GM19025 (cell line): Measurements from ENCODE around the gene DPP6.
A peak's percentile ranks its signal among the peaks of the same experiment; 100 is the strongest.
"Not testable (repeated sequence)": the region's sequence is repeated elsewhere in the genome, so short reads cannot be mapped to it uniquely, and the experiment has no call there.

ENCODE experiments used
- ATAC-seq: cut with Tn5 transposase; IDR thresholded peaks from one replicate; pipeline ENCODE4 v1.9.1; 2021; ENCODE audit warnings: mild to moderate bottlenecking, low read depth, moderate library complexity; ENCODE audit not compliant: unreplicated experiment

The DPP6 gene

DNA sequence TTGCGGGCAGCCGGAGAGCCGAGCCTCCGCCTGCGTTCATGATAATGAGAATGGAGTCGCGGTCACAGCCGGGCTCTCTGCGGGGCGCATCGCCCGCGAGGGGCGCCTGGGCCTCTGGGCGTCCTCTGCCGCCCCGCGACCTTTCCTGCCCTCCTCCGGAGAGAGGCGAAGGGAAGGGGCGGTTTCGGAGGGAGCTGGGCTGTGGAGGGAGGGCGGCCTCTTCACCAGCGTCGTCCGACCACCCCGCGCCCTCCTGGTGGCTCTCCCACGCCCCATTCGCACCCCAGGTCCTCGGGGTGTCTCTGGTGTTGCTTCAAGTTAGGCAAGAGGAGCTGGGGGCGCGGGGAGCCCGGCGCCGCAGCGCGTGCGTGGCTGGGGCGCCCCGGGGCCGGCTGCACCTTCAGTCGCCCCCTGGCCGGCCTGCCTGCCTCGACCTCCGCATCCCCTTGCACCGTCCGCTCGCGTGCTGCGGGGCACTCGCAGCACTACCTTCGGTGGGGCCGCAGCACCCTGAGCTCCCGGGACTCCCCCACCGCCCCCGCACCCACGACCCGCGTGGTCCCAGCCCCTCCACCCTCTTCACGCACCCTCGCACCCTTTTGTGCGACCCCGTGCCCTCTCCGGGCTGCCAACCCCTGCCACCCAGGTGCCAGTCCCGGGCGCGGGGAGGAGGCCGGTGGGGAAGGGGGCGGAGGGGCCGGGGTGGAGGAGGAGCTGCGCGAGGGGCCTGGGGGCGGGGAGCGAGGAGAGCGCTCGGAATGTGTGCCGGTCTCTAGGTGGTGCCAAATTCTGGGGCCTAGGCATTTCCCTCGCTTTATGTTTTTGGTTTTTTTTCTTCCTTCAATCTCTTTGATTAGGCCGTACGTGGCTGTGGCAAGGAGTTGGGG is at the start of gene DPP6:
Gene DPP6, plus strand, starts transcription at position 756 of the 887 bp plus-strand sequence.
- not testable (repeated sequence) for ATAC-seq

DNA sequence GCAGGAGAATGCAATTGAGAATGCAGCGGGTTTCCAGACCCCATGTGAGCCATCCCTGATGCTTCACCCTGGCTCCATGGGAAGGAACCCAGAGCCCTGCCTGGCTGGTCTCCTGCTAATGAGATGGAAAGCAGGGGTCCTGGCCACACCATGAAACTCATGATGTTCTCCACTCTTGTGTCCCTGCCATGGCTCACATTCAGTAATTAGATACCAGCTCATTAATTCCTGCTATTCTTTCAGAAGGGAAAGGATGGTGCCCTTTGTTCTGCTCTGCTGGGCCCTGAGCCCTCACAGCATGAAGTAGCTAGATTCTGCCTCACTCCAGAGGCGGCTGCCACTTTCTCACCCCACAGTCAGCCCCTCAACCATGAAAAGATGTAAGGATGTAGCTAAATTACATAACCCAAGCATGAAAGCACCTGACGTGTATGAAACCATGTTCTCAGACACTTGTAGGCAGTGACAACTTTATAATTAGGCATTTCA is 42.7 kb upstream of the DPP6 start:
- ATAC-seq = not testable (repeated sequence)

DNA sequence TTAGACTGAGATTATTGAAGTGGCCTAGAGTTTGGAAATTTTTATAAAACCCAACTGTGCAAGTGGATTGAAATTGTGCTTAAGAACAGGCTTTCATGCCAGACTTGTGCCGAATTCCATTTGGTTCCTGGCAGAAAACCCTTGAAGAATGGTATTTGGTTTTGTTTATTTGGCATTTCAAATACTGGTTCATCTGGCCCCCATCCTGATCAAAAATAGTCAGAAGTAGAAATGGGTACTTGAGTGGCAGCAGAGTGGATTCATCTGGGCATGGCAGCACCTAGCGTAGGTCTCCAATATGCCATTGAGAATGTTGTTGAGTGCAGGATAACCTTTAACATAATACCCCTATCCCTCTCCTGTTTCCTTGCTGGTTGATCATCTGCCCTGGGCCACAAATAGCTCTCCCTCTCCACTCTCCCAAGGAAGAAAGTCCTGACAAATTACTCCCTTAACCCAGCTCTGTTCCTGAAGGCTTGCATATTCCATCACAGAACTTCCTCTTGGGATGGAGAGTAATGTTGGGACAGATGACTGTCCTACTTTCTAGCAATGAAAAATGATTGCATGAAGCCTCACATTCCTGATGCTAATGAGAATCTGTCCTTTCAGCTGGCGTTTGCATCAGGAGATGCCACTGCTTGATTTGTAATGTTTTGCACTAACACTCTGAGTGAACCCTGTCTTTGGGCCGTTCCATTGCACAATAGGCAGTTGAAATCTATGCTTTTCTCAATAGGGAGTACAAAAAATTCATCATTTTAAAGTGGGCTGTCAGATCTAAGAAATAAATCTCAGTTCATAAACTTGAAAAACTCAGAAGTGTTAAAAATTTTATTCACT is 41.3 kb upstream of the DPP6 start:
- not testable (repeated sequence) for ATAC-seq

- ATAC-seq = not testable (repeated sequence)
Measured at GRCh38 chr7:154012800-154013199, 39.4 kb upstream of the DPP6 start.

DNA sequence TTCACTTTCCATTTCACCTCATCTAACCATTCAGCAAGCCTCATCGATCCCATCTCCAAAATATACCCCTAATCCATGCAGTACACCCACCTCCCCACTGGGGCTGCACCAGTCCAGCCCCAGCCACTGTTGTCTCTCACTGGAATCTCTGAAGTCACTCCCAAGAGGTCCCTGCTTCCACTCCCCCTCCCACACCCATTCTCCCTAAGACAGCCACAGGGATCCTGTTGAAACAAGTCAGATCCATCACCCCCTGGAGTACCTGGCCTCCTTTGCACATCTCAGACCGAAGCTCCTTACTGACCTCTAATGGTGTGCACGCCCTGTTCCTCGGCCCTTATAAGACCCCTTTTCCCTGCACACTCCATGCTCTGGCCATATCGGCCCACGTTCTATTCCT is 36.6 kb upstream of the DPP6 start:
- ATAC-seq = not testable (repeated sequence)

- ATAC-seq = not testable (repeated sequence)
Measured at GRCh38 chr7:154018354-154018753, 33.8 kb upstream of the DPP6 start.

GRCh38 chr7:154027805-154028204 is 24.4 kb upstream of the DPP6 start:
- not testable (repeated sequence) for ATAC-seq

- ATAC-seq = not testable (repeated sequence)
Measured at GRCh38 chr7:154030476-154031080, 21.6 kb upstream of the DPP6 start.

DNA sequence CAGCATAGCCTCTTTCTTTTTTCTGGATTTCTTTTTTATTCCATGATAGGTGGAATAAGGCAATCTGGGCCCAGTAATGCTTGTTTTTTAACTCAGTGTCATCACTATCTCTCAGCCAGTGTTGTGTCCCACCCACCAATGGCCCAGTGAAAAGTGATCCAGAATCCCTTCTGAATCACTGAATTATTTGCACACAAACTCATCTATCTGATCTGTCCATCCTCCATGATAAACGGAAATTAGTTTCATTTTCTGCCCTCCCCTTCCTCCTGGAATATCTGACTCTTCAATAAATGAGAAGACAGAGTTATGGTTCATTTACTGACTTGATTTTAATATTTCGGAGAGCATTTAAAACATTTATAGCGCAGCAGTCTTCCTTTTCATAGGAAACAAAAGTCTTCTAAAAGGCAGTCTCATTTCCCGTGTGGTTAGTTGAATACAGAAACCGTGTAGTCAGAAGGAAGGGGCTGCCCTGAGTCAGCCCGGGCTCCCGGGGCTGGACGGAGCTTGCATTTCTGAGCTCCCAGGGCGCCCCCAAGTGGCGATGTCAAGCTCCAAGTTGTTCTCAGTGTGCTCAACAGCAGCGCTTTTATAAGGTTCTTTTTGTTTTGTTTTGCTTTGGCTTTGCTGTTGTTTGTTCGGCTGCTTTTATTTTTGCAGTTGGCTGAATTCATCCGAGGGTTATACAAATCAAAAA is 12.6 kb upstream of the DPP6 start:
- peak; percentile 93 for ATAC-seq

- ATAC-seq = not testable (repeated sequence)
Measured at GRCh38 chr7:154050394-154050793, 1.8 kb upstream of the DPP6 start.

DNA sequence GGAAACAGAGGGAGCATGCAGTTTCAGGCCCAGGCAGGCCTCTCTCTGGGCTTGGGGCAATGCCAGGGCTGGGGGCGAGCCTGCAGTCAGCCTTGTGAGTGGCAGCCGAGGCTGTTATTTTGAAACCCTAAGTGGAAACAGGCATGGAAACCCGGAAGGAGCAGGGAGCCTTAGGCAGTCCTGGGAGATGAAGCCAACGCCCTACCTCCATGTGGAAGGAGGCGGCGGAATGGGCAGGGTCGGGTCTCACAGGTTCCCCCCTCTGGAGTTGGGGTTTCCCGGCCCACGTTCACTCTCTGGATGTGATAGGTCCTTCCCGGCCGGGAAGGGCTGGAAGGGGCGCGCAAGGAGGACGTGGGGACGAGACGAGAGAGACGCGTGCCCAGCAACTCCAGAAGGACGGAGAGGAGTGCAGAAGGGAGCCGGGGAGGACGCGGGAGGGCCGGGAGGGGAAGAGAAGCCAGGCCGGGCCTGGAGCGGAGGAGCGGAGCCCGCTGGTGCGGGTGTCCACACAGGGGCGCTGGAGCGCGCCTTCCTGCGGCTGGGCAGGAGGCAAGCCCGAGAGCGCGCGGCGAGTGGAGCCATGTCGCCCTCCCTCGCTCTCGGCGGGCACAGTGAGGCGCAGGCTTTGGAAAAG is 1.1 kb upstream of the DPP6 start:
- not testable (repeated sequence) for ATAC-seq

DNA sequence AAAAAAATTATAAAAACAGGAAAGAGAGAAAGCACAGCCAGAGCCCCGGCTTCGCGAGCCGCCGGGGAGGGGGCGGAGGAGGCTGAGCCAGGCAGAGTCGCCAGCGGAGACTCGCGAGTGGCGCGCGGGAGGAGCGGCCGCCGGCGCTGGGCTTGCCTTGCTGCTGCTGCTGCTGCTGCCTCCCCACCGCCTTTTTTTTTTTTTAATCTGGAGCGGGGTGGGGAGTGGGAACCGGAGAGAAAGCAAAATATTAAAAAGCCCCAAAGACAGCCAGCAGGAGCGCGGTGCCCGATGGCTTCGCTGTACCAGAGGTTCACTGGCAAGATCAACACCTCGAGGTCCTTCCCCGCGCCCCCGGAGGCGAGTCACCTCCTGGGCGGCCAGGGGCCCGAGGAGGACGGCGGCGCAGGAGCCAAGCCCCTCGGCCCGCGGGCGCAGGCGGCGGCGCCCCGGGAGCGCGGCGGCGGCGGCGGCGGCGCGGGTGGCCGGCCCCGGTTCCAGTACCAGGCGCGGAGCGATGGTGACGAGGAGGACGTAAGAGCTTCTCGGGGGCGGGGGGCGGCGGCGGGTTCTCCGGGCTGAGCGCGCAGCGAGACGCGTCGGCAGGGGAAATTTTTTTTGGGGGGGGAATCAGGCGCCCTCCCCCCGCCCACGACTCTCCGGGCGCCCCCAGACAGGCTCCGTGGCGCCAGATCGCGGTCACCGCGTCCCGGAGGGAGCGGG is 493 bp downstream of the DPP6 start:
- not testable (repeated sequence) for ATAC-seq

- not testable (repeated sequence) for ATAC-seq
Measured at GRCh38 chr7:154053466-154054312, 1.5 kb downstream of the DPP6 start.

GRCh38 chr7:154054664-154055063 is 2.5 kb downstream of the DPP6 start:
- not testable (repeated sequence) for ATAC-seq

DNA sequence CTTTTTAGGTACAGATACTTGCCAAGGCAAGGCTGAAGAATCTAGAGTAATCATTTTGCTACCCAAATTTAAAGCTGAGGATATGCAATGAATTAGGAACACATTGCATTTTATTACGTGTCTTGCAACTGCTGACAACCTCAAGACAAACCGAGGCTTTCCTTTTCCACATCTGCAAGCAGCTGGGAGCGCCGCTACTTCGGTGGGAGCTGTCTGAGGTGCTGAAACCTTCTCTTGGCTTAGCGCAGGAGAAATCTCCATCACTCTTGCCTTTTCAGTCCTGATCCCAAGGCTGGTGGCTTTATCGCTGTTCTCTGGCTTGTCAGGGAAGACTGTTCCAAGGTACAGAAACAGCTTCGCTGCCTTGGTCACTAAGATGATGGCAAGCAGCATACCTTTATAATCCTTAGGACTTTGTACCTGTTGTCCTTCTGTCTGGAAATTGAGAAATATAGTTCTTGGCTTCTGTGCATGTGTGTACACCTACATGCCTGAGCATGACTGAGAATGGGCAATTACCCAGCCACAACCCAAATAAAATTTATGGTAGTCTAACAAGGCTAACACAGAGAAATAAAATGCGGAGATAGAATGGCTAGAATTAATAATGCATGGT is 3.4 kb downstream of the DPP6 start:
- not testable (repeated sequence) for ATAC-seq

DNA sequence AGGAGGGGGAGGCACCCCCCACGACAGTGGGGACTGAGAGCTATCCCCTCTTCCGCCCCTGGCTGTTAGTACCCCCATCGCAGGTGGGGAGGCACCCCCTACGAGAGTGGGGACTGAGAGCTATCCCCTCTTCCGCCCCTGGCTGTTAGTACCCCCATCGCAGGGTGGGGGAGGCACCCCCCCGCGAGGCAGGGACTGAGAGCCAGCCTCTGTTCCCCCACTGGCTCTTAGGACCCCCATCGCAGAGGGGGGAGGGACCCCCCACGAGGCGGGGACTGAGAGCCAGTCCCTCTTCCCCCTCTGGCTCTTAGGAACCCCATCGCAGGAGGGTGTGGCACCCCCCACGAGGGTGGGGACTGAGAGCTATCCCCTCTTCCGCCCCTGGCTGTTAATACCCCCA is 6.6 kb downstream of the DPP6 start:
- ATAC-seq = not testable (repeated sequence)

- ATAC-seq = not testable (repeated sequence)
Measured at GRCh38 chr7:154060551-154060950, 8.4 kb downstream of the DPP6 start.

GRCh38 chr7:154071833-154072232 is 19.6 kb downstream of the DPP6 start:
- not testable (repeated sequence) for ATAC-seq
